GM20431 (cell line): ENCODE data around the gene TSEN2.
"Not testable (repeated sequence)": the region's sequence is repeated elsewhere in the genome, so short reads cannot be mapped to it uniquely, and the experiment has no call there.

ENCODE experiments used
- in situ Hi-C: fragments of 300-500 bp; cut with MseI, MboI; formaldehyde crosslinking; loops from one replicate; pipeline ENCODE4 v1.15.0; 2020; ENCODE audit warnings: low sequenced_read_pairs; ENCODE audit not compliant: unreplicated experiment

Gene TSEN2

GRCh38 chr3:12451960-12452359 is 32.3 kb upstream of the TSEN2 start:
- in situ Hi-C loops: no loop called here

- in situ Hi-C loops: no loop called here
Observed at GRCh38 chr3:12452361-12453330, 31.6 kb upstream of the TSEN2 start.

GRCh38 chr3:12454076-12454815 is 30.0 kb upstream of the TSEN2 start:
- in situ Hi-C loops: no loop called here

GRCh38 chr3:12454816-12455121 is 29.5 kb upstream of the TSEN2 start:
- in situ Hi-C loops: no loop called here

GRCh38 chr3:12455740-12456139 is 28.5 kb upstream of the TSEN2 start:
- in situ Hi-C loops: no loop called here

- in situ Hi-C loops: no loop called here
Observed at GRCh38 chr3:12456441-12456840, 27.8 kb upstream of the TSEN2 start.

- in situ Hi-C loops: not testable (repeated sequence)
Observed at GRCh38 chr3:12457380-12457779, 26.9 kb upstream of the TSEN2 start.

- in situ Hi-C loops: no loop called here
Observed at GRCh38 chr3:12458901-12459300, 25.4 kb upstream of the TSEN2 start.

- in situ Hi-C loops: no loop called here
Observed at GRCh38 chr3:12460127-12460526, 24.2 kb upstream of the TSEN2 start.

- in situ Hi-C loops: no loop called here
Observed at GRCh38 chr3:12461097-12461649, 23.1 kb upstream of the TSEN2 start.

- in situ Hi-C loops: no loop called here
Observed at GRCh38 chr3:12462159-12462947, 21.9 kb upstream of the TSEN2 start.

- in situ Hi-C loops: no loop called here
Observed at GRCh38 chr3:12463686-12464085, 20.6 kb upstream of the TSEN2 start.

- in situ Hi-C loops: no loop called here
Observed at GRCh38 chr3:12464181-12464580, 20.1 kb upstream of the TSEN2 start.

GRCh38 chr3:12465151-12465835 is 19.0 kb upstream of the TSEN2 start:
- in situ Hi-C loops: no loop called here

GRCh38 chr3:12465836-12466225 is 18.4 kb upstream of the TSEN2 start:
- in situ Hi-C loops: no loop called here

- in situ Hi-C loops: no loop called here
Observed at GRCh38 chr3:12467746-12468145, 16.5 kb upstream of the TSEN2 start.

GRCh38 chr3:12468276-12468675 is 16.0 kb upstream of the TSEN2 start:
- in situ Hi-C loops: no loop called here

- in situ Hi-C loops: no loop called here
Observed at GRCh38 chr3:12468757-12469156, 15.5 kb upstream of the TSEN2 start.

- in situ Hi-C loops: not testable (repeated sequence)
Observed at GRCh38 chr3:12469222-12469621, 15.1 kb upstream of the TSEN2 start.

- in situ Hi-C loops: loop anchor here (10.0 kb wide), 1 partner anchor 325 kb away; no protein-coding TSS in a partner anchor
Observed at GRCh38 chr3:12470111-12470510, 14.2 kb upstream of the TSEN2 start.
